Astrocyte (in vitro differentiated cells and primary cell): ENCODE data around the gene LIPT2.

Experiments
- CTCF ChIP-seq: IDR thresholded peaks from 2 replicates; pipeline ENCODE4 v1.5.1; 2011; ENCODE audit warnings: low read depth, mild to moderate bottlenecking, inconsistent platforms, low read length, moderate library complexity; ENCODE audit not compliant: insufficient read depth
- EZH2 ChIP-seq: IDR thresholded peaks from 2 replicates; pipeline ENCODE4 v1.6.1; 2012; ENCODE audit warnings: mild to moderate bottlenecking, low read length, inconsistent platforms; ENCODE audit not compliant: insufficient read depth

GRCh38 chr11:74459584-74459983, 33.9 kb downstream of the LIPT2 start:
- no peak for TF ChIP-seq CTCF
- no peak for TF ChIP-seq EZH2
